Measurements from ENCODE around the gene CKB.

CKB gene

GRCh38 chr14:103522649-103523574, at the start of gene CKB:
Gene CKB, minus strand, starts transcription at chr14:103522830. Its CDS starts 337 bp downstream, at chr14:103522493.
- no peak for DNase-seq (ENCODE audit: low read depth in 2 of 2)

GRCh38 chr14:103569408-103569807, 46.8 kb upstream of the CKB start:
- no peak for DNase-seq (ENCODE audit: low read depth in 2 of 2)

- no peak for DNase-seq (ENCODE audit: low read depth in 2 of 2)
These were observed 46.3 kb upstream of the CKB start for GRCh38 chr14:103568952-103569351.

- no peak for DNase-seq (ENCODE audit: low read depth in 2 of 2)
These were observed 41.3 kb upstream of the CKB start for GRCh38 chr14:103563844-103564505.

- DNase-seq (ENCODE audit: low read depth in 2 of 2), result no peak
These were observed 40.6 kb upstream of the CKB start for GRCh38 chr14:103563226-103563620.

DNA sequence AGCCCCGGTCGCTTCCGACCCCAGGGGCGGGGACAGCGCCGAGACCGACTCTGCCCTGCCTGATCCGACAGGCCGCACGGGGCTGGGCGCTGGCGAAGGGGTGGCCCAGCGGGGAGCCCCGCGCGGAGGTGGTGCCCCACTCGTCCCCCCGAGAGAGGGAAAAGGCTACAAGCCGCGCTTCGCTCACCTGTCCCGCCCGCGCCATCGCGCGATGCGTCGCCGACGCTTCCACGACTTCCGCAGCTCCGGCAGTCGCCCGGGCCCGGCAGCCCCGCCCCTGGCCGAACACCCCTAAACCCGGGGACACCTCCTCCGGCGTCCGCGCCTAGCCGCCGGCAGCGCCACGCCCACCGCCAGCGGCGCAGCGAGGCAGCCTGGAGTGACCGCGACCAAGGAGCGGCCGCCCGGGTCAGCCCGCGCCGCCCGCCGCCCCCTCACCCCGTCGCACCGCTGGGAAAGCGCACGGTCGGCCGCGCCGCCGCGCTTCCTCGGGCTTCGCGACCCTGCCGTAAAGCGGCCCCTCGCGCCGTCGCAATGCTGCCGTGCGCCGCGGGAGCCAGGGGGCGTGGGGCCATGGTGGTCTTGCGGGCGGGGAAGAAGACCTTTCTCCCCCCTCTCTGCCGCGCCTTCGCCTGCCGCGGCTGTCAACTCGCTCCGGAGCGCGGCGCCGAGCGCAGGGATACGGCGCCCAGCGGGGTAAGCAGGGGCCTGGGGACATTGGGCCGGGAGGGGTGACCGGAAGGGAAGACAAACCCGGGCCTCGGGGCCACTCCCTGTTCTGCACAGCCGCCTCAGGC, 40.0 kb upstream of the CKB start, which contains the start of the genes BAG5 and COA8:
BAG5 (minus strand) TSS at position 229 of the 797 bp plus-strand sequence. CDS start 1,493 bp downstream, outside the sequence.
COA8 (plus strand) TSS at position 532 of the 797 bp plus-strand sequence; CDS start at position 574, 42 bp downstream.
- DNase-seq (ENCODE audit: low read depth in 2 of 2), result peak; percentile 41 to 51

- DNase-seq (ENCODE audit: low read depth in 2 of 2), result no peak
These were observed 39.5 kb upstream of the CKB start for GRCh38 chr14:103562179-103562428.

DNA sequence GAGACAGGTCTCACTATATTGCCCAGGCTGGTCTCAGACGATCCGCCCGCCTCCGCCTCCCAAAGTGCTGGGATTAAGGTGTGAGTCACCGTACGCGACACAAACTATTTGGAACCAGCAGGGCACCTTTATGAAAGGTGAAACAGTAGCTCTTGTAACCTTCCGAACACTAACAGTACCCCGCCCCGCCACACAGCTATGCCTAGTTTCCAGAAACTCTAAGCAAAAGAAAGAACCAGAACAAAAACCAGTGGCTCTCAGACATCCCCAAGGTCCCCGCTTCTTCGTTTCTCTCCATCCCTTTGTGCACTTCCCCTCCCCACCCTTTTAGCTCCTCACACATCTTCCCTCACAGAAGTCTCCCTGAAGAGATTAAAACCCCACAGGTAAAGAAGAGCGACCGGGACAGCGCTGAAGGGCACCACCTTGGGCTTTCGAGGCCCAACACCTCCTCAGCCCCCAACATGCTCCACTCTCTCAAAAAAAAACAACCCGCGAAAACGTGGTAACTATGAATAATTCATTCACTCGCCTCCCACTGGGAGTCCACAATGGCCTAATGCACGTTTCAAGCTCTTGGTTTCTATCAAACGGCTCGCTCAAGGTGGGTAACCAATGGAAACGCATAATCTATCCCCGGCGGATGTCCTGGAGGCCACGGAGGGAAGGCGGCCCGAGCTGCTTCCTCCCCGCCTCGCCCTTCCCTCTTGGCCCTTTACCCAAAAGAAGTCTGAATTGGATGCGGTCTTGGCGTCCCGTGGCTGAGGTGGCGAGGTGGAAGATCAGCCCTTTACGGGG, 39.0 kb upstream of the CKB start:
- DNase-seq (ENCODE audit: low read depth in 2 of 2), result no peak

DNA sequence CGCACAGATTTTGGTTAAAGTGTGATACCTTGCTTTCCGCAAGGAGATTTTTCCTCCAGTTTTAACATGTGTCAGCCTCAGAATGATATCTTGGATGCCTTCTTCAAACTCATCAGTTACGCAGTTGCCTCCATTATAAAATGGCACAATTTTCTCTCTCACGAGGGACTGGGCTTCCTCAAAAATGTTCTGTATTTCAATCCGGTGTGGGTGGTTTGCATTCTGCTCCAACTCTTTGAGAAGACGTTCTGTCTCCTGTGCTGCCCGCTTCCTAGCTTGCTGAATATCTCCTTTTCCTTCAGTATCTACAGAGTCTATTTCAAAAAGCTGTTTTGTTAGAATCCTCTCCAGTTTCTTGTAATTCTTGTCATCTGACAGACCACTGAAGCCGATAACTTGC, 38.1 kb upstream of the CKB start:
- no peak for DNase-seq (ENCODE audit: low read depth in 2 of 2)

DNA sequence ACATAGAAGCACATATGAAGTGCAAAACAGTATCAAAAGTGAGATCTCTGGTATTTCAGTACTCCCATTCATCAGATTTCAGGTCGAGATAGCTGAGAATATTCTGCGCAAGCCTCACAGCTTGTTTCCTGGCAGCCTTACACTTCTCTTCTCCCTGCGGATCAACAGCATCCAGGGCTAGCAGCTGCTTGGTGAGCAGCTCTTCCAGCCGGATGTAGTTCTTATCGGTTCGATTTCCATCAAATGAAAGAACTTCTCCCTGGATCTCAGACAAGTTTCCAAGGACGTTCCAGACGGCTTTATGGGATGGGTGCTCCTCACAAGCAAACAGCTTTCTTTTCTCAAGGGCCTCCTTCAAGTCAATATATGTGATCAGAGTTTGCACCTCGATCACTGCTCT, 37.1 kb upstream of the CKB start:
- DNase-seq (ENCODE audit: low read depth in 2 of 2), result no peak

GRCh38 chr14:103558071-103558882, 35.6 kb upstream of the CKB start:
- no peak for DNase-seq (ENCODE audit: low read depth in 2 of 2)

- no peak for DNase-seq (ENCODE audit: low read depth in 2 of 2)
These were observed 34.5 kb upstream of the CKB start for GRCh38 chr14:103556946-103557758.

GRCh38 chr14:103555559-103556337, 33.1 kb upstream of the CKB start:
- no peak for DNase-seq (ENCODE audit: low read depth in 2 of 2)

- no peak for DNase-seq (ENCODE audit: low read depth in 2 of 2)
These were observed 30.2 kb upstream of the CKB start for GRCh38 chr14:103552846-103553210.

DNA sequence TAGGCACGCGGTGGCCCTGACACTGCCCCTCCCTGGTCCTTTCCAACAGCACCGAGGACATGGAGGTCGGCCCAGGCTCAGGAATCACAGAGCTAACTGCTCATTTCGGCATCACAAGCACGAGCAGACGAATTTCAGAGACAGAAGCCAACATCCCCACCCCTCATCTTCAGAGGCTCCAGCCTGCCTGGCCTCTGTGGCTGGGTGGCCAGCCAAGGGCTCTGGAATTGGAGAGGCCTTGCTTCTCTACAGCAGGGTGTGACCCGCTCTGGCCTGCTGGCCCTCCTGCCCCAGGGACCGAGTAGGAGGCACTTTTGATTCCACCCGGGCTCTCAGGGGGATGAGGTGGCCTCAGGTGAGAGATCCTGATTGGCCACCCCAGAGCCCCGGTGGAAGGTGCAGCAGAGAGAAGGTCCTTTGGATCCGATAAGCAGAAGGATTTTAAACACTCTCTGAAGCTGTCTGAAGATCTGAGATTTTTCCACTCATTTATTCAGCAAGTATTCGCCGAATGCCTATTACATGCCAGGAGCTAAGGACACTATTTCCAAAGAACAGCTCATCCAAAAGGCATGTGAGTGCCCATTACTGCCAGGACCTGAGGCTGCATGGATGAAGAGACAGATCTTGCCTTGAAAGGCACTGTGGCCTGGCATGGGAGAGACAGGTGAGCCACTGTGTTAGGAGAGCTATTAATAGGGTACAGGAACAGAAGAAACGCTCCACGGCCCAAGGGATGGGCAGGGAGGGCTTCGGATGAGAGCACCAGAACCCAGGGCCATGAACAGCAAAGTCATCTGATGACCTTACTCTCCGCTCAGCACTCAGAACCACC, 29.6 kb upstream of the CKB start:
- no peak for DNase-seq (ENCODE audit: low read depth in 2 of 2)

DNA sequence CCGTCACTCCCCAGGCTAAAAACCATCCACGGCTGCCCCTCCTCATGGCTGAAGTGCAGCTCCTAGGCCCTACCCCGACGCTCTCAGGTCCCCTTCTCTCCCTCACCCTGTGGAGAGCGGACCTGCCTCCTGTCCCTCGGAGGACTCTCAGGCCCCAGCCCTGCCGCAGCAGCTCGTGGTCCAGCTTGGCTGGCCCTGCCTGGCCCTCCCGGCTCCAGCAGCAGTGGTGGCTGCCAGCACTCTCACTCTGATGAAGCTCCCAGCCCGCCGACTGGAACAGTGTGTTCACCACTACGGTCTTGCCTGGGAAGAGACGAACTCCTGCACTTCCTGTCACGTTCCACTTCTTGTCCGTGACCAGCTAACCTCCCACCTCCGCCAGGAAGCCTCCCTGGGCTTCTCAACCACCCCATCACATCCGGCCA, 28.7 kb upstream of the CKB start:
- DNase-seq (ENCODE audit: low read depth in 2 of 2), result no peak

DNA sequence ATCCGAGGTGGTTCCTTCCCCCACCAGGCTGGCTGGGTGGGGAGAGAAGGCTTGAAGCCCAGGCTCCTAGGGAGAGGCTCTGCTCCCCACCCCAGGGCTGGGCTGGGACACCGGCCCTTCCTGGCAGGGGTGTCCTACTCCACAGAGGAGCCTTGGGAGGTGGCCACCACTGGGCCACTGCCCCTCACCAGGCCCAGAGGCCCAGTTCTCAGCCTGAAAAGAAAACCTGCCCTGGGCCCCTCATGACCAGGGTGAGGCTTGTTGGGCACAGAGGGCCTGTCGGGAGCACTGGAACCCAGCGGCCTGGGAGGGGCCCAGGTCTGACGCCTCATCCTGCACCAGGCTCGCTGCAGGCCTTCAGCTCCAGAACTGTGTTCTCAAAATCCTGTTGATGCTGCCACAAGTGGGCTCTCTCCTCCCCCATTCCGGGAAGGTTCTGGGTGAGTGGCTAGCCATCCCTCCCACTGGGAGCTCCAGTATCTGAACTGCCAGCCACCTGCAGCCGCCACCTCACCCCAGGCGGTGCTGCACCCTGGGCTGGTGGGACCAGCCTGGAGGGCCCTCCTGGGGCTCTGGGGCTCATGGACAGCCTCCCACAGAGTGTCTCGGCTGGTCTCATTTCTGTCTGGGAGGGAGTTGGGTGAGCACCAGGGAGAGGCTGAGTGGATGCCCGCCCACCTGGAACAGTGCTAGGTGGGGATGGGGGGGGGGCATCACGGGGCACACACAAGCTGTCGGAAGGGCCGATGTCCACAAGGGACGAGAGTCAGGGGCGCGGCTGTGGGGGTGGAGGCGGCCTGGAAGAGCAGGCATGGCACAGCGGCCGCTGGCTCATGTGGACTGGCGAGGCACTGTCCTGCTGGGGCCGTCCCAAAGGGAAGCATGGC, 28.1 kb upstream of the CKB start:
- DNase-seq (ENCODE audit: low read depth in 2 of 2), result no peak
